K562 (cell line): ENCODE data around the gene LMNA. TPM values are rescaled to one million over a fixed set of nuclear protein-coding genes. Genes with fewer than 3 reads are reported as not detected.

Experiments used
- AFF1 ChIP-seq, 2 experiments: fragments of 450-650 bp; IDR thresholded peaks; 2 replicates each; pipeline ENCODE4 v1.6.1; 2018; ENCODE audit warnings: mild to moderate bottlenecking in 2 of 2, low read depth in 1 of 2; ENCODE audit not compliant: partially characterized antibody in 2 of 2
- C11orf30 ChIP-seq: fragments of 450-650 bp; IDR thresholded peaks from 2 replicates; pipeline ENCODE4 v1.6.1; 2016; ENCODE audit warnings: low read depth, mild to moderate bottlenecking
- RBM17 ChIP-seq: fragments of 200-400 bp; formaldehyde crosslinking; IDR thresholded peaks from 2 replicates; pipeline ENCODE4 v1.6.1; 2017; ENCODE audit warnings: low read depth, mild to moderate bottlenecking, low read length, borderline replicate concordance
- SMAD3 ChIP-seq: fragments of 450-650 bp; formaldehyde crosslinking; conservative IDR thresholded peaks from 2 replicates; pipeline ENCODE4 v1.4.0; 2020; ENCODE audit warnings: mild to moderate bottlenecking
- TEAD2 ChIP-seq: fragments of 450-650 bp; IDR thresholded peaks from 2 replicates; pipeline ENCODE4 v1.6.1; 2016; ENCODE audit warnings: missing genetic modification characterization, control low read depth, missing compliant biosample characterization
- ZC3H11A ChIP-seq: IDR thresholded peaks from 2 replicates; pipeline ENCODE4 v1.6.1; 2012; ENCODE audit warnings: low read depth, low read length, improper control_type of control experiment
- ZNF134 ChIP-seq: fragments of 250-450 bp; sonication (Bioruptor Pico); conservative IDR thresholded peaks from 2 replicates; pipeline ENCODE4 v1.4.0; 2020
- ZNF165 ChIP-seq: fragments of 250-450 bp; sonication (Bioruptor Pico); IDR thresholded peaks from 2 replicates; pipeline ENCODE4 v1.4.0; 2020; ENCODE audit warnings: borderline replicate concordance
- ZNF280B ChIP-seq: fragments of 250-450 bp; sonication (Bioruptor Pico); IDR thresholded peaks from 2 replicates; pipeline ENCODE4 v1.5.1; 2021; ENCODE audit warnings: mild to moderate bottlenecking
- polyA plus RNA-seq, 8 experiments: library from polyadenylated mRNA; depleted of rRNA in 4 of 8; stranded (reverse) in 5 of 8; unstranded in 3 of 8; fragments of >200 nt; fragmentation: Nextera tagmentation in 2 of 8; fragmentation: Illumina TruSeq in 1 of 8; extraction: Ambion mirVana in 2 of 8; extraction: Trizol in 1 of 8; gene quantifications; 2 replicates each; pipeline versions ENCODE4 v1.2.1 to v1.2.3, GENCODE V29; 2011 to 2014; ENCODE audit warnings: inconsistent platforms in 1 of 8, missing spikeins in 1 of 8
- total RNA-seq, 7 experiments: library from RNA; depleted of rRNA in 6 of 7; stranded (reverse); fragments of >200 nt in 6 of 7; fragmentation: Illumina TruSeq in 2 of 7; extraction: Trizol in 2 of 7; gene quantifications; 2 replicates each; pipeline versions ENCODE4 v1.2.1 to v1.2.3, GENCODE V29; 2011 to 2021; ENCODE audit warnings: low replicate concordance in 1 of 7

The LMNA gene
- total and polyA plus RNA-seq, 9 of the 15 experiments (the other 6 are each of a cell fraction or from before 2014, with no cell fraction given): 1.00 to 347 (median 88.2) TPM

GRCh38 chr1:156097499-156098178 lies 16.9 kb upstream of the LMNA start (continued):
- TF ChIP-seq AFF1 (IDR thresholded peaks at IDR 0.05; ENCODE audit: low read depth in 1 of 2, partially characterized antibody in 2 of 2) (no peak), ZNF280B (CRISPR knock-in tag) (no peak), TEAD2 (no peak), SMAD3 (CRISPR knock-in tag) (no peak), ZNF134 (CRISPR knock-in tag) (no peak), RBM17 (no peak), C11orf30 (no peak), ZNF165 (CRISPR knock-in tag) (no peak), ZC3H11A (no peak)
- TF ChIP-seq, all 486 proteins: peak for 0
